ENCODE data around the gene RFX5. TPM values are rescaled to one million over a fixed set of nuclear protein-coding genes. Genes with fewer than 3 reads are reported as not detected.
A peak's percentile ranks its signal among the peaks of the same experiment; 100 is the strongest.
"Not testable (repeated sequence)": the region's sequence is repeated elsewhere in the genome, so short reads cannot be mapped to it uniquely, and the experiment has no call there.

The RFX5 gene
- polyA plus RNA-seq (2012; ENCODE audit: insufficient read depth, insufficient read length), result 104 TPM

DNA sequence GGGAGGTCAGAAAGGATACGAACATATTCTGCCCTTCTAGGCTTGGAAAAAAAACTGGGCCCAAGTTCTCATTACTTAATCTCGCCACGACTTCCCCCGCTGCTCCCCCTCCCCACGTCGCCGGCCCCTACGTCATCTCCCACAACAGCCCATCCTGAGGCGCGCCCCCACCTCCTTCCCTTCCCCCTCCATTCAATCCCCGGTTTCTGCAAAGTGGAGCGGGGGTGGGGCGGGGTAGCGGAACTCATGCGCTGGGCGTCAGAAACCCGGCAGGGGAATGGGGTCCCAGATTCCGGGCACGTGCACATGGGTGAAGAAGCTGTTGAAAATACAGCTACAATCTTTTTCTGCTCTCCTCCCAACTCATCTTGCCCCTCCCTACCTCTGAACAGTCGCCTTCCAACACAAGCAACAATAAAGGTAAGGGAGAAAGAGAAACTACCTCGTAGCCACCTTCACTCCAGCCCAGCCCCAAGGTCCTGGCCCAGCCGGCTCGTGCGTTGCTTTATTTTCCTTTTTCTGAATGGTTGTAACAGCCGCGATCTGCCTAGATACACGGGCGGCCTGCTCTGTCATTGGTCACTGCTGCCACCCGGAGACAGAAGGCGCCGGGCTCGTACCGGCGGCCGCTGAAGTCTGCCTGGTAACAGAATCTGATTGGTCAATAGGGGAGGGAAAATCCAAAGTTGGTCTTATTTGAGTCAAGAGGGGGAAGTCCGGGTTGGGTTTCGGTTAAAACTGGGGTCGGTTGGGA lies at the start of gene RFX5:
RFX5 (minus strand) TSS at position 484 of the 754 bp plus-strand sequence. CDS start 932 bp downstream, outside the sequence.
- peak; percentile 99 for DNase-seq (ENCODE audit: low read depth, low spot score)
- H3K4me3 ChIP-seq (ENCODE audit: low read length), result peak within 1 kb of the TSS; percentile 80

DNA sequence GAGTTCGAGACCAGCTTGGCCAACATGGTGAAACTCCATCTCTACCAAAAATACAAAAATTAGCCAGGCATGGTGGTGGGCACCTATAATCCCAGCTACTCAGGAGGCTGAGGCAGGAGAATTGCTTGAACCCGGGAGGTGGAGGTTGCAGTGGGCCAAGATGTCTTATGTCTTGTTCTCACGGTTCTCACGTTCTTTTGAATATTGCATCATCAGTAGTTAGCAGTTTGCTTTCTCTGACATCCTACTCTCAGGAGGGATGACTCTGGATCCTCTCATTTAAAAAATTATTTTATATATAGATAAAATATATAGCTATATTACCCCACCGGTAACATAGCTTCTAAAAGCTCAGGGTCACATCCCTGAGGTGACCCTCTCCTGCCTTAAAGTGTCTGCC lies 49.2 kb upstream of the RFX5 start:
- DNase-seq (ENCODE audit: low read depth, low spot score); H3K4me3 ChIP-seq (ENCODE audit: low read length): not testable (repeated sequence)

DNA sequence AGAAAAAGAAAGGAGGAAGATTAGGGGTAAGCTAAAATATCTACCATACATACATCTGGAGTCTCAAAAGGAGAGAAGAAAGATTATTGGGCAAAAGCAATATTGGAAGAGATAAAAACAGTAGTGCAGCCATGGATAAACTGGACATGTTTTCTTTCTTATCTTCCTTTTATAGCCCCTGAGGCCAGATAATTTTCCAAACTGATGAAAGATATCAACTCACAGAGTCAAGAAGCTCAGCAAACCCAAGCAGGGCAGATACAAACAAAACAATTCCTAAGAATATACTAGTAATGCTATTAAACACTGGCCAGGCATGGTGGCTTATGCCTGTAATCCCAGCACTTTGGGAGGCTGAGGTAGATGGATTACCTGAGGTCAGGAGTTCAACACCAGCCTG lies 46.5 kb upstream of the RFX5 start:
- H3K4me3 ChIP-seq (ENCODE audit: low read length), result no peak overlapping the region
- DNase-seq (ENCODE audit: low read depth, low spot score), result no peak

DNA sequence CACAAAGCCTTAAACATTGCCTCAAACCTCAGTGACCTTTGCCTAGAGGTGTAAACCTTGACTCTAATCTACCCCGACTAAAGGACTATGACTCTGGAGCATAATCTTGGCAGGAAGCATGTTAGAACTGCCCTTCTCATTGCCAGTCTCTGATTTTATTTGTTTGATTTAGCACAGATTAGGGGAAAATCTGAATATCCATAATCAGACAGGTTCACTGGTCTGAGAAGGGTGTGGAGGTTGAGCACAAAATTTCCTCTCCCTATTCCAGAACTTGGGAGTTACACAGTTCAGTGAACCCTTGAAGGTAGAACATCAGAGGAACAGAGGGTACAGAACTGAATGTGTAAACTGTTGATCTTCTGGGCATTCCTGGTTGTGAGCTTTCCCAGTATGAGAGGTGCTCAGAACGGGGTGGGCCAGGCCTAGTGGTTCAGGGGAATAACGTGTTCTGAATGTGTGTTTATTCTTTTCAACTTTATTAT lies 44.1 kb upstream of the RFX5 start:
- no peak for DNase-seq (ENCODE audit: low read depth, low spot score)
- H3K4me3 ChIP-seq (ENCODE audit: low read length), result no peak overlapping the region

DNA sequence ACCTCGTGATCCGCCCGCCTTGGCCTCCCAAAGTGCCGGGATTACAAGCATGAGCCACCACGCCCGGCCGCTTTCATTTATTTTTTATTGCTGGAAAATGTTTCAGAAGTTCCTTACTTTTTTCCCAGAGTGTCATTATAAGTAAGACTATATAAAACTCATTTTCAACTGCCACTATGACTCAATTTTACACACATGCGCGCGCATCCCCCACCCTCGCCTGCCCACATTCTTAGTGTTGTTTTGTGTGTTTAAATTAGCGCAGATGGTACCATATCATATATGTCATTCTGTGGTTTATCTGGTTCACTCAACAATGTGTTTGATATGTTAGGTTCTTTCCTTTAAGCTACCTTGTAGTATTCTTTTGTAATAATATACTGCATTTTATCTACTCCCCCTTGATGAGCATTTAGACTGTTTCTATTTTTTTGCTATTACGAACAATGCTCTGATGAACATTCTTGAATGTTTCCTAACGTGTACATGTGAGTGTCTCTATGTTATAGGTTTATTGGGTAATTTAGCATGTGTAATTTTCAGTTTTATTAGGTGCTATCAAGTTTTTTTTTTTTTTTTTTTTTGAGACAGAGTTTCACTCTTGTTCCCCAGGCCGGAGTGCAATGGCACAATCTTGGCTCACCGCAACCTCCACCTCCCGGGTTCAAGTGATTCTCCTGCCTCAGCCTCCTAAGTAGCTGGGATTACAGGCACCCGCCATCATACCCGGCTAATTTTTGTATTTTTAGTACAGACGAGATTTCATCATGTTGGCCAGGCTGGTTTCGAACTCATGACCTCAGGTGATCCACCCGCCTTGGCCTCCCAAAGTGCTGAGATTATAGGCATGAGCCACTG lies 43.4 kb upstream of the RFX5 start:
- not testable (repeated sequence) for DNase-seq (ENCODE audit: low read depth, low spot score)

DNA sequence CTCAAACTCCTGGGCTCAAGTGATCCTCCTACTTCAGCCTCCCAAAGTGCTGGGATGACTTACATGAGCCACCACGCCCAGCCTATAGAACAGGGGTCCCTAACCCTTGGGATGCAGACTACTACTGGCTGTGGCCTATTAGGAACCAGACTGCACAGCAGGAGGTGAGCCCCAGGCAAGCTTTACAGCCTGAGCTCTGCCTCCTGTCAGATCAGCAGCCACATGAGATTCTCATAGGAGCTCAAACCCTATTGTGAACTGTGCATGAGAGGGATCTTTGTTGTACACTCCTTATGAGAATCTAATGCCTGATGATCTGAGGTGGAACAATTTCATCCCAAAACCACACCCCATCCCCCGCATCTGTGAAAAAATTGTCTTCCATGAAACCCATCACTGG lies 39.0 kb upstream of the RFX5 start:
- no peak overlapping the region for H3K4me3 ChIP-seq (ENCODE audit: low read length)
- no peak for DNase-seq (ENCODE audit: low read depth, low spot score)

More for the DNA sequence above, 43.4 kb upstream of the RFX5 start:
- H3K4me3 ChIP-seq (ENCODE audit: low read length), result not testable (repeated sequence)

DNA sequence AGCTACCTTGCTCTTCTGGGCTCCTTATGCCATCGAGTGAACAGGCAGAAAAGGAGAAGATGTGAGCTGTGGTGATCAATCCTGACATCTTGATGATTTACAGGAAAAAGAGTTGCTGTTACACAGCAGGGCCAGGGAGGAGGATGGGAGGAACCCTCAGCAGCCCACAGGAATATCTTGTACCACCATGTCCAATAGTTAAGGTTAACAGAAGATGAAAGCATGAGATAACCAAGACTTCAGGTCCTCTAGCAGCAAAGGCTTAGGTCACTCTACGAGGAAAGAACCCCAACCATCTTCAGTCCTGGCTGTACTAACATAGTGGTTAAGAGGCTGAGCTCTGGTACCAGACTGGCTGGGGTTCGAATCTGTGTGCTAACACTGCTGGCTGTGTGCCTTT lies 37.5 kb upstream of the RFX5 start:
- no peak overlapping the region for H3K4me3 ChIP-seq (ENCODE audit: low read length)

DNA sequence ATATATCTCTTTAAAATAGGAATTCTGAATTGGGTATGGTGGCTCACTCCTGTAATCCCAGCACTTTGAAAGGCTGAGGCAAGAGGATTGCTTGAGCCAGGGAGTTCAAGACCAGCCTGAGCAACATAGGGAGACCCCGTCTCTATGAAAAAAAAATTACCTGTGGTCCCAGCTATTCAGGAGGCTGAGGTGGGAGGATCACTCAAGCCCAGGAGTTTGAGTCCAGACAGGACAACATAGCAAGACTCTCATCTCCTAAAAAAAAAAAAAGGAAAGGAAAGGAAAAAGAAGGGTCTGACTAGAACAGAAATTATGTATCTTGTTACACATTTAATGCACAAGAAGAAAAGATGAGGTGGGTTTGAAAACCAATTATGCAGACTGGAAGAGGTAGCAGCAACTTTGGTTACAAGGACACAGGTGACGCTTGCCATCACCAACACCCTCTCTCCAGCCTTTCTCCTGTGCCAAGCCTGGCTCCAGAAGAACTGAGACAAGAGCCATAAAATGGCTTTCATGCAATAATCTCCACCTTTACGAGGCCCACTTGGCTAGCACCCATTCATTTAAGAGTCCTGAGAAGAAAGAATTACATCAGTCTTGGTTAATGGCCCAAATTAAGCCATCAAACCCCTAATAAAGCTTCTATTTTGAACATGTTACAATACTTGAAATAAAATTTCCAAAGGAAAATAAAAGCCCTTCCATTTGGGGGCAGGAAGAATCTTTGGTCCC lies 30.3 kb upstream of the RFX5 start:
- DNase-seq (ENCODE audit: low read depth, low spot score), result no peak
- H3K4me3 ChIP-seq (ENCODE audit: low read length), result no peak overlapping the region

More for the DNA sequence above, 37.5 kb upstream of the RFX5 start:
- no peak for DNase-seq (ENCODE audit: low read depth, low spot score)

DNA sequence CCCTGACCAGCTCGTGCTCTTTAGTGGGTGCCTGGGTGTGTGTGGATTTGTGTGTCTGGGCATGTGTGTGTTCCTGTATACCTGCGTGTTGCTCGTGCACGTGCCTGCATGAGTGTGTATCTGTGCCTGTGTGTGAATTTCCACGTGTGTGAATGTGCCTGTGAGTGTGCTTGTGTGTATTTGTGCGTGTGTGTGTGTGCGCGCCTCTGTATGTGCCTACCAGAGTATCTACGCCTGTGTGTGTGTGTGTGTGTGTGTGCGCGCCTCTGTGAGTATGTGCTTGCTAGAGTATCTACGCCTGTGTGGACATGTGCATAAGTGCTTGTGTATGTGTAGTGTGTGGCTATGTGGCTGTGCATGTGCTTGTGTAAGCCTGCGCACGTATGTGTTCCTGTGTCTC lies 26.1 kb upstream of the RFX5 start:
- DNase-seq (ENCODE audit: low read depth, low spot score), result no peak
- no peak overlapping the region for H3K4me3 ChIP-seq (ENCODE audit: low read length)

DNA sequence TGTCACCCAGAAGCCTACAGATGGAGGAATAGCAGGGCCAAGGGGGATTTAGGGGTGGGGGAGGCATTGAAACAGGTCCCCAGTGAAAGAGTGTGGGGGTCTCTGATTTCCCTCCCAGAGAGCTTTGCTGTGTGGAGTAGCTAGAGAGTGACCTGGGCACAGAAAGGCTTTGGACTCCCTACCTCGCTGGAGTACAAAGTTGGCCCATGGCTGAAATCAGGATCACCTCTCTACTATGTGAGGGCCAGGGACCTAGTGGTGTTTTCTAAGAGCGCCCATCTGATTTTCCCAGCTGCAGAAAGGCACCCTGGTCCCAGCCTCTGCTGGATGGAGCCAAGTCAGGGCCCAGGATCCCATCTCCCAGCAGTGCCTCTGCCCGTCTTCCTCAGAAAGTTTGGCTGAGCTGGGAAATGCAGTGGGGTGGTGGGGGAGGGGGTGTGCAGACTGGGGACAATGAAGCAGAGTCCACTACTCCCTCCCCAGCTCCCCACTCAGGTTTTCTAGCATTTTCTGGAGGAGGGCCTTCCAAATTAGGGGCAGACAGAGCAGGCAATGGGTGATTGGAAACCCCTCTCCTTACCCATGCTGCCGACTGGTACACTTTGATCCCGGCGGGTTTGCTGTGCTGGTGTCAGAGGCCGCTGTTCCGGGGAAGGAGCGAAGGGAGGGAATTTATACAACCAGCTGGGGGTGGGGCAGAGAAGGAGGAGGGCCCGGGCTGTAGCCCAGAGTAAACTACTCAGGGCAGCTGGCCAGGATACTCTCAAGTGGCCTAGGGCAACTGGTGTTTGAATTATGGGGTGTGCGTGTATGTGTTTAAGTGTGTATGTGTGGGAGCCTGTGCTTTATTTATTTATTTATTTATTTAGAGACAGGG lies 25.2 kb upstream of the RFX5 start, which contains the start of gene SELENBP1:
SELENBP1 (minus strand) TSS at position 648 of the 877 bp plus-strand sequence; CDS start at position 584, 64 bp downstream.
- no peak within 1 kb of the TSS for H3K4me3 ChIP-seq (ENCODE audit: low read length)
- DNase-seq (ENCODE audit: low read depth, low spot score), result no peak

DNA sequence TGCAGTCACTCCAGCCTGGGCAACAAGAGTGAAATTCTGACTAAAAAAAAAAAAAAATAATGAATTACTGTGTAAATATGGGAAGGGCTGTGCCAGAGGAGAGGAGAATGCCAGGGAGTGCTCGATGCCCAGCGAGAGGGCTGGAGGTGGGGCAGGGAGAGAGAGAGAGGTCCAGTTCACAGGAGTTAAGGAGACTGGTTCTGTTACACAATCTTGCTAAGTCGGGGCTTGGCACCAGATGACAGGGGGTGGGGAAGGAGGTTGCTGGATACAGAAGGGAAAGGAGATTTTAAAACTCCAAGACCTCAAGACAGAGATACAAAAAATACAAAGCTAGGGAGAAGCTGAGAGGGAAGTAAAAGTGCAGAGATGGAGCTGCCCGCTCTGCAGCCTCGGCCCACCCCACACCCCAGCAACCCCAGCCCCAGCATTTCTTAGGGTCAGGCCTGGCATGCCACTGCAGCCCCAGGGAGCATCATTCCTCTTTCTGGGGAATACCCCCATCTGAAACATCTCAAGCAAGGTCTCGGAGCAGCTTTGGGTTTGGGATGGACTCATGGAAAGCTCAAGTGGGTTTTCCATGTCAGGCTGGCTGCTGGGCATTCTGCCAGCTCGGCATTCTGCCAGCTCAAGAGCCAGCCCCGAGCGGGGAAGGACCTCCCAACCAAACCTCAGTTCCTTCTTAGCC lies 24.5 kb upstream of the RFX5 start:
- H3K4me3 ChIP-seq (ENCODE audit: low read length), result no peak overlapping the region
- DNase-seq (ENCODE audit: low read depth, low spot score), result no peak

DNA sequence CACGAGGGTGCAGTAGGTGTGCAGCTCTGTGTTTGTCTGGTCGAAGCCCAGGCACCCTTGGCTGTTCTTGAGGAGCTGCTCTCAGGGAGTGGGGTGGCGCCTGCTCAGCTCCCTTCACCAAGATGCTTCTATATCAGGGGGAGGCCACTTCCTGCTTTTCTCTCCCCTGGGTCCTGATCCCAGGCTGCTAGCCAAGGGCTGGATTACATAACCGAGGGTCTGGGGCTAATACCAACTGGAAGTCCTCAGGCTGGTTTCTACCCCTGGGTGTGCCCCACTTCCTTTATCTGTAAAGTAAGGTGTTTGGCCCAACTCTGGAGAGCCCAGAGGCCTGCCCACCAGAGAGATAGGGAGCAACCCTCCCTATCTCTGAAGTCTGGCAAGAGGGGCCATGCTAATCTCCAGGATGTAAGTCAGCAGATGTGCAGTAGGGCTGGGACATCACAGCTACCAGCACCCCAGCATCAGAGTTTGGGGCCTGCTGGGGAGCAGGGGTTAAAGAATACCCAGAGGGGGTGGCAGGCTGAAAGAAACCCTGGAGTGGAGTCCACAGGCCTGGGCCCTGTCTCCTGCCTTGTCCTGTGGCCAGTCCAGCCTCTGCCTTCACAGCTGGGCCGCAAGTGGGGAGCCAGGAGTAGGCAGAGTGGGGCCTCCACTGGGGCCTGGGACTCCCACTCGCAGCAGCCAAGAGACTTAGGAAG lies 23.3 kb upstream of the RFX5 start:
- no peak for DNase-seq (ENCODE audit: low read depth, low spot score)
- no peak overlapping the region for H3K4me3 ChIP-seq (ENCODE audit: low read length)

DNA sequence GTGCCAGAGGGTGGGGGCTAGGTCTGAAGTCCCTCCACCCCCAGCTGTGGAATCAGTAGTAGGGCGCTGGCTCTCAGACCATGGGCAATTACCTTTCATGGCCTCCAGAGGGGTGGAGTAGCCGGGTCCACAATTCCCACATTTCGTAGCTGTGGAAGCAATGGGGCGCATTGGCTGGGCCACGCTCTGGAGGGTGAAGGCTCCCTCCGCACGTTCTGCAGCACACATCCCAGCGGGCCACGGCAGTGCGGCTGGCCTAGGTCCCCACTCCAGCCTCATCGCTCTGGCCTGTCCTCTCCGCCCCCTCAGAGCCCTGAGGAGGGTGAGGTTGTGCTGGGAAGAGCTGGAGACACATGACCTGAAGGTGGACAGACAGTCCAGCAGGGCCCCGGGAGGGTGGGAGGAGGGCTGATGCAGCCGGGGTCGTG lies 22.6 kb upstream of the RFX5 start:
- no peak for DNase-seq (ENCODE audit: low read depth, low spot score)
- H3K4me3 ChIP-seq (ENCODE audit: low read length), result no peak overlapping the region

DNA sequence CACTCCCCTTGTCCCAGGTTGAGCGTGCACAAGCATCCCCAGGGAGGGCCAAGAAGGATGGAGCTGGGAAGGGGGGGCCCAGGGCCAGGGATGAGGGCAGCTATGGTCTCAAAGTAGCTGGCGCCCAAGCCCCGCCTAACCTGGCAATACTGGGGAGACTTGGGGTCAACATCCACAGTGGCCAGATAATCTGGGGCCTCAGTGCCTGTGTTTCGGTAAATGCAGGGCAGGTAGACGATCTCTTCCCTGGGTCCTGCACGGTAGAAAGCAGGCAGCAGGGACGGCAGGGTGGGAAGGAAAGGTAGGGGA lies 22.2 kb upstream of the RFX5 start:
- no peak overlapping the region for H3K4me3 ChIP-seq (ENCODE audit: low read length)
- DNase-seq (ENCODE audit: low read depth, low spot score), result no peak

DNA sequence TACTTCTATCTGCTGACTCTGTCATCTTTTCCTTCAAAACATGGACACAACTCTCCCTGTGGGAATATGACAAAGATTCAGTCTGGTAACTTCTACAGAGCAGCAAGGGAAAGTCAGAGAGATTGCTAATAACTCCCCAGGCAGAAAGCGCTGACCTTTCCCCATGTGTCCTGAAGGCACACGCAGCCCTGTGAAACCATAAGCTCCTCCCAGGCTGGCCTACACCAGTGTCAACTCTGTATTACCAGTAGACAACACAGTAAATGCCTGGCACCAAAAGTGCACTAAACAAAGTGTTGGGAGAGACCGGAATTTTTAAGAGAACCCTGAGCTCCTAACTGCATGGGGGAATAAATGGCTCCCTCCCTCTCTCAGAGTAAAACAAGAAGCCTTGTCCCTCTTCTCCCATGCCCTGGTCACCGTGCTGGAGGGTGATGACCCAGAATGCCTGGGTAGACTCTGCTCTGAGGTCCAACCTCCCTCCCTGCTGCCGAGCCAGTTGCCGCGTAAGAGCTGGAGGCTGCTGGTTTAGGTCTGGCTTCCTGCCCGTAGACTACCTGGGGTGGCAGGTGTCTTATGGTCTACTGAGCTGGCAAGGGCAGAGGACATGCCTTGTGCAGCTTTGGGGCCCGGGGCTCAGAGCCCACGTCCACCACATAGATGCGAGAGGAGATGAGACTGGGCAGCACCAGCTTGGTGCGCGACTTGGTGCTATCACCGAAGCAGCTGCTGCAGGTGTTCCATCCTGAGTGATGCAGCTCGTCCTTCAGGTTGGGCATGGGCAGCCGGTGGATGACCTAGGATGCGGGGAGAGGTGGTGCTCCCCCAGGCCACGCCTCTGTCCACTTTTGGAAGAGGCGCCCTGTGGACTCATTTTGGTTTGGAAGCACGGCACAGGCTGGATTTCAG lies 21.6 kb upstream of the RFX5 start:
- no peak for DNase-seq (ENCODE audit: low read depth, low spot score)

DNA sequence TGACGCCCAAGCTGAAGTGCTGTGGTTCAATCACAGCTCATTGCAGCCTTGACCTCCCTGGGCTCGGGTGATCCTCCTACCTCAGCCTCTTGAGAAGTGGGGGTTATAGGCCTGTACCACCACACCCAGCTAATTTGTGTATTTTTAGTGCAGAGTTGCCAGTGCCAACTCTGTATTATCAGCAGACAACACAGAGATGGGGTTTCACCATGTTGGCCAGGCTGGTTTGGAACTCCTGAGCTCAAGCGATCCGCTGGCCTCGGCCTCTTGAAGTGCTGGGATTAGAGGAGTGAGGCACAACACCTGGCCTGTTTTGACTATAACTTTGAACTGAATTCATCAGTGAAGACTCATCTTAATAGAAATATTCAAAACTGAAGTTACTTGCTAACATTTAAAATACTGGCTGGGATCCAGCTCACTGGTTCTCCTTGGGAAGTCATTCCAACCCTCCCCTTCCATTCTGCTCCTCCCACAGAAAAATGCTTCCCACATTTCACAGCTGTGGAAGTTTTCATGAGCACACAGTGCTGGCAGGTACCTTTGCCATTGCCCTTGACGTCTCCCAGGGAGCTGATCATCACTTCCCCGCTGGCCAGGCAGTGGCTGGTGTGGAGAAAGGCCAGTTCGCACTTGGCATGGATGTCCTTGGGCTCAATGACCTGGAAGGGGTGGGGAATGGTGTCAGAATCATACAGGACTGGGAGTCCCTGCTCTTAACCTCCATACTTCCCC lies 20.8 kb upstream of the RFX5 start:
- H3K4me3 ChIP-seq (ENCODE audit: low read length), result no peak overlapping the region

More for the DNA sequence above, 21.6 kb upstream of the RFX5 start:
- no peak overlapping the region for H3K4me3 ChIP-seq (ENCODE audit: low read length)

More for the DNA sequence above, 20.8 kb upstream of the RFX5 start:
- no peak for DNase-seq (ENCODE audit: low read depth, low spot score)

All from Jurkat, Clone E6-1 (cell line).